Measurements from ENCODE around the gene SLC22A17.

DNA sequence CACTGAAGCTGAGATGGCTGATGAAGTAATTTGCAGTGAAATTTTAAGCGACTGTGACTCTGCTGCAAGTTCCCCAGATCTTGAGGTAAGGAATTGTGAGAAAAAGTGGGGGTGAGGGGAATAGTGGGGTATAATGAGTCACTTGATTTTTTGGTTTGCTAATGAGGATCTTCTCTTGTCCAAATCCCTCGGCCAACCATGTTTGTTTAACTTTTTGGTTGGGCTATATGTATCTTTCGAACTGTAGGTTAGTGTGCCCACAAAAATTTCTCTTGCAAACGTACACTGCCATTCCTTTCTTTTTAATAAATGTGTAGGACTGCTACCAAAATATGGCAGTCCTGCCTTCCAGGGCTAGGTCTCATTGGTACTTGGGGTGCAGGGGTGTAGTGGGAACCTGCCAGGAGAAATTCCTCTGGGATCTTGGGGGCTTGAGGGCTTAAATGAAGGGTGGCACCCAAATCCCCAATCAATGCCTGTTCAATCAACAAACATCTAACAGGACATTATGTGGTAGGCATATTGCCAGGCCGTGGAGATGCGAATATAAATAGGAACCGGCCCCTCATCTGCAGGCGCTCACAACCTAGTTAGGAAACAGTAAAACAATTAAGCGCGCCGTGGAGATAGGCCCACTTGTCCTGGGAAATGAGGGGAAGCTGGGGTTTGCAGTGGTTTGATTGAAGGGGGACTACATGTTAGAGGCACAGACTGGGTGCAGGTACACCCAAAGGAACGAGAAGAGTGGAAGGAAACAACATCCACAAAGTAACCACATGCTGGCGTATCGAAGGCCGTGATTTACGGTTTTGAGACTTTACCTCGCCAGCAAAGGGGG lies 32.7 kb downstream of the SLC22A17 start:
- TF ChIP-seq ZBTB3 (CRISPR knock-in tag; IDR thresholded peaks at IDR 0.05; ENCODE audit: borderline replicate concordance, low read depth), result no peak
- no peak for TF ChIP-seq EED (CRISPR knock-in tag; IDR thresholded peaks at IDR 0.05)
- TF ChIP-seq POLR2AphosphoS5 (IDR thresholded peaks at IDR 0.05; ENCODE audit: low read depth, low read length), result no peak
- no peak for TF ChIP-seq ATF2 (CRISPR knock-in tag; IDR thresholded peaks at IDR 0.05)
- no peak for TF ChIP-seq CTCF (CRISPR knock-in tag; IDR thresholded peaks at IDR 0.05)
- no peak for TF ChIP-seq JUN (CRISPR knock-in tag; IDR thresholded peaks at IDR 0.05)
- no peak for TF ChIP-seq ZNF780A (CRISPR knock-in tag; IDR thresholded peaks at IDR 0.05)
- TF ChIP-seq EP300 (IDR thresholded peaks at IDR 0.05; ENCODE audit: low read depth in 2 of 2, low read length in 2 of 2), result no peak; a peak in 1 of 4 replicates
- TF ChIP-seq EP300 (CRISPR knock-in tag; IDR thresholded peaks at IDR 0.05; ENCODE audit: borderline replicate concordance), result no peak
- TF ChIP-seq FIP1L1 (IDR thresholded peaks at IDR 0.05; ENCODE audit: borderline replicate concordance, insufficient read depth, low read depth, low read length), result no peak
- TF ChIP-seq THAP11 (CRISPR knock-in tag; IDR thresholded peaks at IDR 0.05), result no peak
